Astrocyte (in vitro differentiated cells and primary cell): ENCODE data around the gene TANGO2. TPM values are rescaled to one million over a fixed set of nuclear protein-coding genes. Genes with fewer than 3 reads are reported as not detected.

Experiments
- DNase-seq: peaks from one replicate; pipeline ENCODE4 v3.0.0-alpha.2; 2010; ENCODE audit warnings: low read depth
- FAIRE-seq: peaks from 2 replicates; lab custom pipeline; 2011; peaks lifted over from hg19 to GRCh38; lab: Jason Lieb, UNC
- H2AFZ ChIP-seq: 2 replicates; pipeline ENCODE4 v1.6.0; 2012; ENCODE audit warnings: low read depth, low read length, inconsistent platforms
- H3K27ac ChIP-seq: 2 replicates; pipeline ENCODE4 v1.5.1; 2011; ENCODE audit warnings: low read depth, low read length, inconsistent platforms
- H3K27me3 ChIP-seq: 2 replicates; pipeline ENCODE4 v1.6.0; 2011; ENCODE audit warnings: low read length, inconsistent platforms; ENCODE audit not compliant: insufficient read depth
- H3K36me3 ChIP-seq: 2 replicates; pipeline ENCODE4 v1.5.1; 2011; ENCODE audit warnings: low read length, inconsistent platforms; ENCODE audit not compliant: insufficient read depth
- H3K4me1 ChIP-seq: 2 replicates; pipeline ENCODE4 v1.5.1; 2011; ENCODE audit warnings: low read length, inconsistent platforms; ENCODE audit not compliant: insufficient read depth
- H3K4me2 ChIP-seq: 2 replicates; pipeline ENCODE4 v1.6.0; 2012; ENCODE audit warnings: low read length, inconsistent platforms
- H3K4me3 ChIP-seq: 2 replicates; pipeline ENCODE4 v1.5.1; 2011; ENCODE audit warnings: low read depth, mild to moderate bottlenecking, low read length, inconsistent platforms; ENCODE audit not compliant: insufficient read depth
- H3K79me2 ChIP-seq: 2 replicates; pipeline ENCODE4 v1.6.0; 2012; ENCODE audit warnings: mild to moderate bottlenecking, low read length, inconsistent platforms; ENCODE audit not compliant: insufficient read depth
- H3K9ac ChIP-seq: 2 replicates; pipeline ENCODE4 v1.6.0; 2012; ENCODE audit warnings: mild to moderate bottlenecking, low read length, inconsistent platforms
- H3K9me3 ChIP-seq: 2 replicates; pipeline ENCODE4 v1.5.1; 2012; ENCODE audit warnings: low read depth, mild to moderate bottlenecking, low read length, inconsistent platforms; ENCODE audit not compliant: insufficient read depth
- H4K20me1 ChIP-seq: 2 replicates; pipeline ENCODE4 v1.6.0; 2012; ENCODE audit warnings: low read length, inconsistent platforms; ENCODE audit not compliant: insufficient read depth
- H3K27ac Mint-ChIP-seq: one replicate; pipeline ENCODE4 v1.8.0; 2021; ENCODE audit warnings: mild to moderate bottlenecking, mixed read lengths; ENCODE audit not compliant: unreplicated experiment
- H3K27me3 Mint-ChIP-seq: one replicate; pipeline ENCODE4 v1.8.0; 2021; ENCODE audit warnings: low read depth, mixed read lengths; ENCODE audit not compliant: unreplicated experiment
- H3K36me3 Mint-ChIP-seq: one replicate; pipeline ENCODE4 v1.8.0; 2021; ENCODE audit warnings: low read depth, mixed read lengths; ENCODE audit not compliant: unreplicated experiment
- H3K4me1 Mint-ChIP-seq: one replicate; pipeline ENCODE4 v1.8.0; 2021; ENCODE audit warnings: low read depth, mixed read lengths; ENCODE audit not compliant: unreplicated experiment
- H3K4me3 Mint-ChIP-seq: one replicate; pipeline ENCODE4 v1.8.0; 2021; ENCODE audit warnings: mild to moderate bottlenecking, moderate library complexity, mixed read lengths; ENCODE audit not compliant: unreplicated experiment
- H3K9me3 Mint-ChIP-seq: one replicate; pipeline ENCODE4 v1.8.0; 2021; ENCODE audit warnings: mild to moderate bottlenecking, mixed read lengths; ENCODE audit not compliant: unreplicated experiment
- EZH2 ChIP-seq: IDR thresholded peaks from 2 replicates; pipeline ENCODE4 v1.6.1; 2012; ENCODE audit warnings: mild to moderate bottlenecking, low read length, inconsistent platforms; ENCODE audit not compliant: insufficient read depth
- total RNA-seq: library from RNA; stranded (reverse); gene quantifications from 2 replicates; pipeline ENCODE4 v1.2.1, GENCODE V29; 2021
- TF ChIP-seq, protein P1 (sequence below): IDR thresholded peaks from 2 replicates; pipeline ENCODE4 v1.5.1; 2011; ENCODE audit warnings: low read depth, mild to moderate bottlenecking, inconsistent platforms, low read length, moderate library complexity; ENCODE audit not compliant: insufficient read depth

TANGO2 gene
- total RNA-seq, 1 donor from 2014 or later = 28.0 TPM

DNA sequence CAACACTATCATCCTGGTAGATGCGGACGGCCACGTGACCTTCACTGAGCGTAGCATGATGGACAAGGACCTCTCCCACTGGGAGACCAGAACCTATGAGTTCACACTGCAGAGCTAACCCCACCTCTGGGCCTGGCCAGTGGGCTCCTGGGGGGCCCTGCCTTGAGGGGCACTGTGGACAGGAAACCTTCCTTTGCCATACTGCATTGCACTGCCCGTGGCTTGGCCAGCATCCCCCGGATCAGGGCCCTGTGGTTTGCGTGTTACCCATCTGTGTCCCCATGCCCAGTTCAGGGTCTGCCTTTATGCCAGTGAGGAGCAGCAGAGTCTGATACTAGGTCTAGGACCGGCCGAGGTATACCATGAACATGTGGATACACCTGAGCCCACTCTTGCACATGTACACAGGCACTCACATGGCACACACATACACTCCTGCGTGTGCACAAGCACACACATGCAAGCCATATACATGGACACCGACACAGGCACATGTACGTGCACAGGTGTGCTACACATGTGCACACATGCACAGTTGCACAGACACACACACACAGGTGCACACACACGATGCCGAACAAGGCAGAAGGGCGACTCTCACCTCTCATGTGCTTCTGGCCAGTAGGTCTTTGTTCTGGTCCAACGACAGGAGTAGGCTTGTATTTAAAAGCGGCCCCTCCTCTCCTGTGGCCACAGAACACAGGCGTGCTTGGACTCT lies 43.8 kb downstream of the TANGO2 start:
- H3K27ac Mint-ChIP-seq = no peak overlapping the region
- no peak overlapping the region for H3K9ac ChIP-seq
- H3K4me2 ChIP-seq = no peak overlapping the region
- FAIRE-seq (no peak), DNase-seq (no peak)
- peaks cover 9% of the 10 kb centered on the region for H3K36me3 Mint-ChIP-seq
- H3K4me3 Mint-ChIP-seq = no peak overlapping the region
- no peaks in the 10 kb centered on the region for H3K27me3 Mint-ChIP-seq
- no peak for TF ChIP-seq EZH2
- TF ChIP-seq, protein P1, sequence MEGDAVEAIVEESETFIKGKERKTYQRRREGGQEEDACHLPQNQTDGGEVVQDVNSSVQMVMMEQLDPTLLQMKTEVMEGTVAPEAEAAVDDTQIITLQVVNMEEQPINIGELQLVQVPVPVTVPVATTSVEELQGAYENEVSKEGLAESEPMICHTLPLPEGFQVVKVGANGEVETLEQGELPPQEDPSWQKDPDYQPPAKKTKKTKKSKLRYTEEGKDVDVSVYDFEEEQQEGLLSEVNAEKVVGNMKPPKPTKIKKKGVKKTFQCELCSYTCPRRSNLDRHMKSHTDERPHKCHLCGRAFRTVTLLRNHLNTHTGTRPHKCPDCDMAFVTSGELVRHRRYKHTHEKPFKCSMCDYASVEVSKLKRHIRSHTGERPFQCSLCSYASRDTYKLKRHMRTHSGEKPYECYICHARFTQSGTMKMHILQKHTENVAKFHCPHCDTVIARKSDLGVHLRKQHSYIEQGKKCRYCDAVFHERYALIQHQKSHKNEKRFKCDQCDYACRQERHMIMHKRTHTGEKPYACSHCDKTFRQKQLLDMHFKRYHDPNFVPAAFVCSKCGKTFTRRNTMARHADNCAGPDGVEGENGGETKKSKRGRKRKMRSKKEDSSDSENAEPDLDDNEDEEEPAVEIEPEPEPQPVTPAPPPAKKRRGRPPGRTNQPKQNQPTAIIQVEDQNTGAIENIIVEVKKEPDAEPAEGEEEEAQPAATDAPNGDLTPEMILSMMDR = no peak
- H3K4me1 Mint-ChIP-seq = peaks cover 5% of the 10 kb centered on the region
- H3K27me3 ChIP-seq = no peaks in the 10 kb centered on the region
- peaks cover 13% of the 10 kb centered on the region for H3K4me1 ChIP-seq
- H3K27ac ChIP-seq = no peak overlapping the region
- H3K4me3 ChIP-seq = no peak overlapping the region
- no peak overlapping the region for H2AFZ ChIP-seq
- H3K9me3 Mint-ChIP-seq = no peaks in the 10 kb centered on the region
- H3K36me3 ChIP-seq = no peaks in the 10 kb centered on the region
- H4K20me1 ChIP-seq = peaks cover 9% of the 10 kb centered on the region
- H3K9me3 ChIP-seq = no peaks in the 10 kb centered on the region
- H3K79me2 ChIP-seq = no peaks in the 10 kb centered on the region

- H3K27me3 Mint-ChIP-seq = no peaks in the 10 kb centered on the region
- peaks cover 5% of the 10 kb centered on the region for H3K36me3 Mint-ChIP-seq
- TF ChIP-seq, protein P1 = no peak
- TF ChIP-seq EZH2 = no peak
- Histone ChIP-seq H3K4me1 (peaks cover 11% of the 10 kb centered on the region), H2AFZ (no peak overlapping the region), H4K20me1 (peaks cover 2% of the 10 kb centered on the region), H3K4me2 (no peak overlapping the region), H3K9ac (no peak overlapping the region), H3K9me3 (no peaks in the 10 kb centered on the region), H3K36me3 (no peaks in the 10 kb centered on the region), H3K27me3 (no peaks in the 10 kb centered on the region), H3K4me3 (no peak overlapping the region), H3K79me2 (no peaks in the 10 kb centered on the region), H3K27ac (no peak overlapping the region)
- H3K9me3 Mint-ChIP-seq = no peaks in the 10 kb centered on the region
- no peak overlapping the region for H3K27ac Mint-ChIP-seq
- H3K4me3 Mint-ChIP-seq = no peak overlapping the region
- DNase-seq = no peak
- peaks cover 5% of the 10 kb centered on the region for H3K4me1 Mint-ChIP-seq
- FAIRE-seq = no peak
These were observed 45.1 kb downstream of the TANGO2 start for GRCh38 chr22:20065896-20066616.
